GM08714 (cell line): ENCODE data around the gene MBTD1.
"Not testable (repeated sequence)": the region's sequence is repeated elsewhere in the genome, so short reads cannot be mapped to it uniquely, and the experiment has no call there.

Source experiments
- H3K4me3 ChIP-seq: fragments of 200-500 bp; sonication (Bioruptor generic); 2 replicates; pipeline ENCODE4 v1.5.1; 2014; ENCODE audit warnings: mild to moderate bottlenecking, low read length, inconsistent platforms
- ZNF274 ChIP-seq: IDR thresholded peaks from 2 replicates; pipeline ENCODE4 v1.6.1; 2012; ENCODE audit warnings: mild to moderate bottlenecking, low read depth, low read length

Gene MBTD1

DNA sequence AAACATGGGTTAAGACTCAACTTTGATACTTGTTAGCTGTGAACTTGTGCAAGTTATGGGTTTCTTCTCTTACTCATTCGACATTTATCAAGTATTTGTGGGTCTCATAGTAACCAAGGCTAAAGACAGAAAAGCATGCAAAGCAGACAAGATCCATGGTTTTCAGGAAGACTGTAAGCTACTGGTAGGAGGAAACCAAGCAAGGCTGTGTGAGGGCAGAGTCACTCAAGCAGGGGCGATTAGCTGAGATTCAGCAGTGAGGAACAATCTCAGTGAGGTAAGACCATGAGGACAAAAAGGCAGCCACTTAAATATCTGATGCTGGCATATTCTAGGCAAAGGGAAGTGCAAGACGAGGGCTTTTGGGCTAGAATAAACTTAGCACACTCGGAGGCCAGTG, 29.5 kb downstream of the MBTD1 start:
- no peak overlapping the region for H3K4me3 ChIP-seq
- no peak for TF ChIP-seq ZNF274

- H3K4me3 ChIP-seq: no peak overlapping the region
Measured at GRCh38 chr17:51229889-51230288, 30.0 kb downstream of the MBTD1 start.

DNA sequence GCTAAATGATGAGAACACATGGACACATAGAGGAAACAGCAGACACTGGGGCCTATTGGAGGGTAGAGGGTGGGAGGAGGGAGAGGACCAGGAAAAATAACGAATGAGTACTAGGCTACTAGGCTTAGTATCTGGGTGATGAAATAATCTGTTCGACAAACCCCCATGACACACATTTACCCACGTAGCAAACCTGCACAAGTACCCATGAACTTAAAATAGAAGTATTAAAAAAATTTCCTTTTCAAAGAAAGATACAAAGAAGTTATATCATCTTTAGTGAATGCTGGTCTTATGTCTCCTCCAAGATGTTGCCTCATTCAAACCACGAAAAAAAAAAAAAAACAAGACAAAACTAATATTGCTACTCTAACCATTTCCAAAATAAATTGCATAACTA, 31.7 kb downstream of the MBTD1 start:
- no peak for TF ChIP-seq ZNF274
- no peak overlapping the region for H3K4me3 ChIP-seq

More at GRCh38 chr17:51229889-51230288, 30.0 kb downstream of the MBTD1 start:
- TF ChIP-seq ZNF274: no peak

- H3K4me3 ChIP-seq: not testable (repeated sequence)
Measured at GRCh38 chr17:51225523-51225922, 34.3 kb downstream of the MBTD1 start.

DNA sequence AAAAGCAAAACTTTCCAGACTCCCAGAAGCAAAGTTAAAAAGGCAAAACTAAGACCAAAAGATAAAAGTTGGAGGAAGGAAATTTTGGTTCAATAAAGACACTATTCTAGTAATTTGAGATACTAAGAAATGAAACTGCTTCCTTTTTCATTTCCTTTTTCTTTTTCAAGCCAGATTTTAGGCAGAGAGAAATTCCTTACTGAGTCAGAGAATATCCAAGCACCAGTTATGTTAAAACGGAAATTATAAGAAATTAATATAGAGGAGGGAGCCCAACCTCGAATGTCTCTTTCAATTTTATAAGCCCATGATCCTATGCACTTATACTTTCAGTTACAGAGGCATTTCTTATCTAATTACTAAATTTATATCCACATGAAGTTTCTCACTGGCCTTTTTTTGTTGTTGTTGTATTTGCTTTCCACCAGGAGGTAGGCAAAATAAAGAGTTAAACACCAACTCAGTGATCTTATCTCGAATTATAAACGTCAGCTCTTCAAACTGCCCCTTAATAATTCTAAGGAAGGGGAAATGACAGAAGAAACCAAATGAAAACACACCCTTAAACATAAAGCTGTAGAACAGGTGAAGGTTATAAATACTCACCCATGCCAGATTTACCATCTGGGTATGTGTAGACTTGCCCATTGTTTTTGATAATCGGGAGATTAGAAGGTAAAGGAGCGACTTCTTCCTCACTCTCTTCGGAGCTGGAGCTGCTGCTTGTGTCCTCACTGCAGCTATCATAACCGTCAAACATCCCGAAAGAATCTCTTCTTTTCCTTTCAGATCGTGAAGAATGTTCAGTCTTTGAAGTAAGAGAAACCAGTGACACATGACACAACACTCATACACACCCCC, 35.2 kb downstream of the MBTD1 start:
- H3K4me3 ChIP-seq: no peak overlapping the region
- TF ChIP-seq ZNF274: no peak

DNA sequence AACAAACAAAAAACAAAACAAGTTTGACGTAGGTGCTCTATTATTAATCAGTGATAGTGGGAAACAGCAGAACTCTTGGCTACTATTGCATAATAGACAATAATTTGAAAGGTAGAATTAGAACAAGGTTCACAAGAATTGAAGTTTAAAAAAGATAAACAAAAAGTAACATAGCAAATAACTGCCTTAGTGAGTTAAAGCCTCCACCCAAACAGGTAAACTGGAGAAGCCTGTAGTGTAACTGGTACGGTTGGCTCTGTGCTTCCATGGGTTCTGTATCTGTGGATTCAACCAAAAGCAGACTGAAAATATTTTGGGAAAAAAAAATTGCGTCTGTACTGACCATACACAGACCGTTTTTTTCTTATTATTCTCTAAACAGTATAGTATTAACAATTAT, 38.5 kb downstream of the MBTD1 start:
- H3K4me3 ChIP-seq: no peak overlapping the region
- TF ChIP-seq ZNF274: no peak

DNA sequence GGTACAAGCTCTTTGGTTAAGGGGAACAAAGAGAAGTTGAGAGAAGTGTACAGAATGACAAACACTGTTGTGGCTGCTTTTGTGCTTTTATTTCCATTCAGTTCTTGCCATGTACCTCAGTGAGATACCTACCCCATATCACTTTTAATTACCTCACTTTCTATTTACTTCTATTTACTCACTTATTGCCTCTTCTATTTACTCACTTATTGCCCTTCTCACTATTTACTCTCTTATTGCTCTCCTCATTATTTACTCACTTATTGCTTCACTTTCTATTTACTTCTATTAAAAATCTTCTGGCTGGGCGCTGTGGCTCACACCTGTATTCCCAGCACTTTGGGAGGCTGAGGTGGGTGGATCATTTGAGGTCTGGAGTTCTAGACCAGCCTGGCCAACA, 41.9 kb downstream of the MBTD1 start:
- H3K4me3 ChIP-seq: no peak overlapping the region
- TF ChIP-seq ZNF274: no peak

GRCh38 chr17:51214920-51215319, 44.9 kb downstream of the MBTD1 start:
- H3K4me3 ChIP-seq: no peak overlapping the region
- TF ChIP-seq ZNF274: no peak

- TF ChIP-seq ZNF274: no peak
- no peak overlapping the region for H3K4me3 ChIP-seq
Measured at GRCh38 chr17:51203838-51204237, 56.0 kb downstream of the MBTD1 start.

DNA sequence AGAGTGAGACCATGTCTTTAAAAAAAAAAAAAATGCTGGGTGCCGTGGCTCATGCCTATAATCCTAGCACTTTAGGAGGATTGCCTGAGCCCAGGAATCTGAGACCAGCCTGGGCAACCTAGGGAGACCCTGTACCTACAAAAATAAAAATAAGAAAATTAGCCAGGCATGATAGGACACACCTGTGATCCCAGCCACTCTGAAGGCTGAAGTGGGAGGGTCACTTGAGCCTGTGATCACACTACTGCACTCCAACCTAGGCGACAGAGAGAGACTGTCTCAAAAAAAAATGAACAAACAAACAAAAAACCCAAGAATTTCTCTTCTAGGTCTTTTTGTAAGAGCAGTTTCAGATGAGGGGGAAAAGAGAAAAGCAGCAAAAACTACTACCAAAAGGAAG, 59.0 kb downstream of the MBTD1 start:
- no peak for TF ChIP-seq ZNF274
- no peak overlapping the region for H3K4me3 ChIP-seq

DNA sequence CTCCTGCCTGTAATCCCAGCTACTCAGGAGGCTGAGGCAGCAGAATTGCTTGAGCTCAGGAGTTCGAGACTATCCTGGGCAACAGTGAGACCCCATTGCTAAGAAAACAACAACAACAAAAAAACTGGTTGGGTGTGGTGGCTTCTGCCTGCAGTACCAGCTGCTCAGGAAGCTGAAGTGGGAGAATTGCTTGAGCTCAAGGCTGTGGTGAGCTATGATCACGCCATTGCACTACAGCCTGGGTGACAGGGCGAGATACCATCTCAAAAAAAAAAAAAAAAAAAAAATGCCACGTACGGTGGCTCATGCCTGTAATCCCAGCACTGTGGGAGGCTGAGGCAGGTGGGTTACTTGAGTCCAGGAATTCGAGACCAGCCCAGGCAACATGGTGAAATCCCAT, 59.6 kb downstream of the MBTD1 start:
- no peak overlapping the region for H3K4me3 ChIP-seq
- no peak for TF ChIP-seq ZNF274

DNA sequence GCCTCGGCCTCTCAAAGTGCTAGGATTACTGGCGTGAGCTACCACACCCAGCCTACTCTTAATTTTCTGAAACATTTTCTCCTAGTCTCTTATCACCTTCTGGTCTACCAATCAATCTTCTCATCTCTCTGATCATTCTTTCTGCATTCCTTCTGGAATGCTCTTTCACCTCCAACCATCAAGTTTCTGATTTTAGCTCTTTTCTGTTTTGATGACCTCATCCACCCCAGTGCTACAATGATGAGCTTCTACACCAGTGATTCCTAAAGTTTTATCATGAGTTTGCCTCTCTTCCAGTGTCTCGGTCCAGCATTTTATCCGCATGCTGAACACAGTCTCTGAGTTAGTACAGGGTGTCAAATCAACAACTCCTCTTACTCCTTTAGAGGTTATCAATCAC, 62.1 kb downstream of the MBTD1 start:
- TF ChIP-seq ZNF274: no peak
- H3K4me3 ChIP-seq: no peak overlapping the region

DNA sequence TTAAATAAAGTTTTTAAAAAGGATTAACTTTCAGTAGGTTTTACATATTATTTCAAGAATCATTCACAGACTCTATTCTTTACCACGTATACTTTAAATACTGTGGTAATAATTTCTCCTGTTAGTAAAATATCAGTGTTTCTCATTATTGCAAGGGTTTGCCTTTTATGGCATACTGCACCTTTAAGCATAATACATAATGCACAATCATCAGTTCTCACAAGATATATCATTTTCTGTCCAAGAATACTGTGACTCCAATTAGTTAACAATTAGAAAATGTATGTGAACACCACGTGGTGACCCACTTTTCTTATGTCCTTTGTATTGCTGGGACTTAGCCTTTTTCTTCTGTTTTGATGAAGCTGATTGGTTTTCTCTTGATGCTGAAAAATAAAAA, 68.0 kb downstream of the MBTD1 start:
- TF ChIP-seq ZNF274: no peak
- H3K4me3 ChIP-seq: no peak overlapping the region

DNA sequence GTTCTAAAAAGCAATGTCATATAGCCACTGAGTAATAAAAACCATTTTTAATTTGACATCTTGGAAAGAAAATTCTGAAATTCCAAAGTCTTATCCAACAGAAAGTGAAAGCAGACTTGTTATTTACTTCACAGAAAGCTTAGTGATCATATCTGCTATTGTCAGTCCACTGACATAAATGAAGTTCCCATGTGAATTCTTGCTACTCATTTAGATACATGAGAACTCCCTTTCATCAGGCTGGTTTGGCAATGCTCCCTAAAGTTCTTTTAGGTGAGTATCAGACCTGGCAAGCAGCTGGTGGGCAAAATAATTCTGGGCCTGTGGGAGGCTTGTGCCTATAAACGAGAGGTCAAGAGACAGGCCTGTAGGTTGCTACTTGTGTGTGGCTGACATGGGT, 70.2 kb downstream of the MBTD1 start:
- TF ChIP-seq ZNF274: no peak
- H3K4me3 ChIP-seq: no peak overlapping the region

DNA sequence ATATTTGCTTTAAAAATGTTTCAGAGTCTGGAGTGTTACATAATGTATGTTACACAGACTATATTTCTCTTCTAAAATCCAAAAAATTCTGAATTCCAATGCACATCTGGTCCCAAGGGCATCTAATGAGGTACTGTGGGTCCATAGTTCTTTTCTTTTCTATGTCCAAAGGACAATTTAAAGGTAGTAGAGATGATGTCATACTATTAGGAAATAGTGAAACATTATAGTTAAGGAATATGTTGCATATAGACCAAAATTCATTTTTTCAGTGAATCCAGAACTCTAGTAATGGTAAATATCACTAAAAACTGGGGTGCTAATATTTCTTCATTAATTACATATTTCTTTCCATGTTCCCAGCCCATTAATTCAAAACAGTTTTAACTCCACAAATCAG, 70.7 kb downstream of the MBTD1 start:
- H3K4me3 ChIP-seq: no peak overlapping the region
- no peak for TF ChIP-seq ZNF274
